Adipocyte (in vitro differentiated cells): ENCODE measurements around the gene PSTPIP2.
A peak's percentile ranks its signal among the peaks of the same experiment; 100 is the strongest.
"Not testable (repeated sequence)": the region's sequence is repeated elsewhere in the genome, so short reads cannot be mapped to it uniquely, and the experiment has no call there.

Experiments used
- DNase-seq: peaks from one replicate; pipeline ENCODE4 v3.0.0-alpha.2; 2015; ENCODE audit warnings: low read depth
- H3K27me3 ChIP-seq: replicated peaks from 2 replicates; pipeline ENCODE4 v1.7.0; 2013; ENCODE audit warnings: mild to moderate bottlenecking, low read length, moderate library complexity; ENCODE audit not compliant: control insufficient read depth, insufficient read depth
- H3K36me3 ChIP-seq: 2 replicates; pipeline ENCODE4 v1.7.0; 2013; ENCODE audit warnings: low read length, mild to moderate bottlenecking, moderate library complexity; ENCODE audit not compliant: control insufficient read depth, insufficient read depth, severe bottlenecking
- H3K4me1 ChIP-seq: 2 replicates; pipeline ENCODE4 v1.7.0; 2013; ENCODE audit warnings: mild to moderate bottlenecking, low read length, moderate library complexity; ENCODE audit not compliant: control insufficient read depth, insufficient read depth
- H3K4me3 ChIP-seq: 2 replicates; pipeline ENCODE4 v1.7.0; 2013; ENCODE audit warnings: mild to moderate bottlenecking, low read length, moderate library complexity
- H3K9ac ChIP-seq: 2 replicates; pipeline ENCODE4 v1.7.0; 2013; ENCODE audit warnings: mild to moderate bottlenecking, low read length, moderate library complexity
- H3K9me3 ChIP-seq: 2 replicates; pipeline ENCODE4 v1.7.0; 2013; ENCODE audit warnings: mild to moderate bottlenecking, low read length, moderate library complexity; ENCODE audit not compliant: control insufficient read depth

The PSTPIP2 gene

DNA sequence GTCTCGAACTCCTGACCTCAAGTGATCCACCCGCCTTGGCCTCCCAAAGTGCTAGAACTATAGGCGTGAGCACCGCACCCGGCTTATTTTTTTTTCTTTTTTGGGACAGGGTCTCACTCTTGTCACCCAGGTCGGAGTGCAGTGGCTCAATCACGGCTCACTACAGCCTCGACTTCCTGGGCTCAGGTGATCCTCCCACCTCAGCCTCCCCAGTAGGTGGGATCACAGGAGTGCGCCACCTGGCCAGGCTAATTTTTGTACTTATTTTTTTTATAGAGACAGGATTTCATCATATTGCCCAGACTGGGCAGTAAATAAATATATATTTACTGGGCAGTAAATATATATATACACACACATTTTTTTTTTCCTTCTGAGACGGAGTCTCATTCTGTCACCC, 23.5 kb upstream of the PSTPIP2 start:
- peaks cover 39% of the 10 kb centered on the region for H3K36me3 ChIP-seq

DNA sequence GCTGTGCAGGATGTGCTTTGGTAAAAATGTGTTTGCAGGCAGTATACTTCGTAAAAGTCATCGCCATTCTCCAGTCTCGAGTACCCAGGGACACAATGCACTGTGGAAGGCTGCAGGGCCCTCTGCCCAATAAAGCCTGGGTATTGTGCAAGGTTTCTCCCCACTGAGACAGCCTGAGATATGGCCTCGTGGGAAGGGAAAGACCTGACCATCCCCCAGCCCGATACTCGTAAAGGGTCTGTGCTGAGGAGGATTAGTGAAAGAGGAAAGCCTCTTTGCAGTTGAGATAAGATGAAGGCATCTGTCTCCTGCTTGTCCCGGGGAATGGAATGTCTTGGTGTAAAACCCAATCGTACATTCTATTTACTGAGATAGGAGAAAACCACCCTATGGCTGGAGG, 16.4 kb upstream of the PSTPIP2 start:
- peaks cover 99% of the 10 kb centered on the region for H3K36me3 ChIP-seq
- H3K27me3 ChIP-seq, H3K4me3 ChIP-seq, H3K9ac ChIP-seq, H3K9me3 ChIP-seq, H3K4me1 ChIP-seq, DNase-seq: not testable (repeated sequence)

More for the DNA sequence above, 23.5 kb upstream of the PSTPIP2 start:
- Histone ChIP-seq H3K9ac (no peak overlapping the region), H3K4me3 (no peak overlapping the region), H3K4me1 (peaks cover 23% of the 10 kb centered on the region), H3K27me3 (no peaks in the 10 kb centered on the region), H3K9me3 (no peaks in the 10 kb centered on the region)
- no peak for DNase-seq

DNA sequence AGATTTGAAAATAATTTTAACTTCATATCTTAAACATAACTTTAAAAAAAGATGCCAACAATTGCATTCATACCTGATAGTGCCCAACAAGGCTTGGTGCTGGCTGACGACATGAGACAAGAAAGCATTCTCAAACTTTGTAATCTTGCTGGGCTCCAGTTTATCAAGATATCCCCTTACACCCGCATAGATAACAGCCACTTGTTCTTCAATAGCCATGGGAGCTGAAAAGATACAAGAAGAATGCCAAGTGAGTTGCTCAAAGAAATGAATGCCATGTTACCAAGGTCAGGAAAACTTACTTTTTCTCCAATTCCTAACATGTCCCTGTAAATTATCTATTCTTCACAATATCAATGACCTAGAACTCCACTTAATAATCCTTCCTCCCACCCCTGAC, 12.4 kb upstream of the PSTPIP2 start:
- Histone ChIP-seq H3K4me1 (no peaks in the 10 kb centered on the region), H3K4me3 (no peak overlapping the region), H3K36me3 (peaks cover 96% of the 10 kb centered on the region), H3K27me3 (no peaks in the 10 kb centered on the region), H3K9ac (no peak overlapping the region), H3K9me3 (no peaks in the 10 kb centered on the region)
- no peak for DNase-seq

DNA sequence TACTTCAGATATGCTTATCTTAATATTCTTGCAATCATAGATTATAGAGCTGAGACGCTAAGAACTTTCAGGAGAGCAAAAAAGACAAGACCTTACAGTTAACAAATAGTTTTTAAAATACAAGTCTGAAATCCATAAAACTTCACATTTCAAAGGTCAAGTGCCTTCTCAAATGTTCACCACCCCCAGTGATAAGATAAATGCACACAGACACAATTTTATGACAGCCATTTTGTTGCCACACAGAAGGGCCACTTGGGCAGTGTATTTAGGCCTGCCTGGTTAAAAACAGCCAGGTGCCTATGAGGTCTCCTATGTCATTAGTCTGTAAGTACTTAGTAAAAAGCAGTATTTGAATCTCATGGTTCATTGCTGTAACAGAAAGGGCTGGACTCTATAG, 8.1 kb upstream of the PSTPIP2 start:
- Histone ChIP-seq H3K4me1 (no peaks in the 10 kb centered on the region), H3K27me3 (no peaks in the 10 kb centered on the region), H3K9ac (no peak overlapping the region), H3K9me3 (no peaks in the 10 kb centered on the region), H3K4me3 (no peak overlapping the region), H3K36me3 (peaks cover 72% of the 10 kb centered on the region)
- no peak for DNase-seq

DNA sequence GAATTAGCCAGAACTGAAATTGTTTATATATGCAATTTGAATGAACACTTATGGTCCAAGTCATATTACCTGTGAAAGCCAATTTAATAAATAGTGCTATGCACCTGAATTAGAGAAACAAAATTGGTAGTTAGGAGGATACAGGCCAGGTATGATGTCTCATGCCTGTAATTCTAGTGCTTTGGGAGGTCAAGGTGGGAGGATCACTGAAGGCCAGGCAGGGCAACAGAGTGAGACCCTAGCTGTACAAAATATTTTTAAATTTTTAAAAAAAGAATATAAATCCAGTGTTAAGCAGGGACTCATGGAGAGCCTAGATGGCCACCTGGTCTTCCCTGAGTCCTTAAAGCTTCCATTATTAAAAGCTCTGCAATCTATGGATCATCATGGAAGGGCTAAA, 7.3 kb upstream of the PSTPIP2 start:
- H3K36me3 ChIP-seq = peaks cover 64% of the 10 kb centered on the region
- H3K9ac ChIP-seq = no peak overlapping the region
- DNase-seq = no peak
- no peaks in the 10 kb centered on the region for H3K9me3 ChIP-seq
- H3K4me3 ChIP-seq = no peak overlapping the region
- H3K27me3 ChIP-seq = no peaks in the 10 kb centered on the region
- no peaks in the 10 kb centered on the region for H3K4me1 ChIP-seq

DNA sequence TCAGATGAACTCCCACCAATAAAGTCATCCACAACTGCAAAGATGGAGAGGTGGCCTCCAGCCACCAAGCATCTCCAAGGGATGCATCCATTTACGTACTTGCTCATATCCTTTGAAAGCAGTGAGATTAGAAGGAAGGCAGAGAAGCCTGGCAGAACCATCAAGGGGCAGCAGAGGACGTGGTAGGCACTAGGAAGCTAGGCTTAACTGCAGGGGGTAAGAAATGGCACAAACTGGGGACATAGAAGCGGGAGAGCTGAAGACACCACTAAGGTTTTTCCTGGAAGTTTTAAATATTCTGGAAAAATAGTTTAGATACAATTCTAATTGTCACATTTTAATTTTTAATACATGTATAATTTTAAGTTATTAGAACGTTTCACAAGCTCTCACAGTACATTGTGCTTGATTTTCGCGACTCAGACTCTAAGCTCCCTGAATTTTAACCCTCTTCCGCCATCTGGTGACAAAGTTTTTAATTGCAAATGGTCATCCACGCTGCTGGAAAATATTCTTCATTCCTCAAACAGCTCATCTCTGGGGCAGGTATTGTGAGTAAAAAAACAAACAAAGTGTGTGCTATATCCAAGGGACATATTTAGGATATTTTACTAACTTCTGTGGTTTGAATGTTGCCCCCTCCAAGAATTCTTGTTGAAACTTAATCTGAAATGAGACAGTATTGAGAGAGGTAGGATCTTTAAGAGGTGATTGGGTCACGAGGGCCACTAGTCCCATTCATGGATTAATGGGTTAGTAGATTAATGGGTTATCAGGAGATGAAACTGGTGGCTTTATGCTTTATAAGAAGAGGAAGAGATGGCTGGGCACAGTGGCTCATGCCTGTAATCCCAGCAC, 1.6 kb upstream of the PSTPIP2 start:
- no peak overlapping the region for H3K9ac ChIP-seq
- no peaks in the 10 kb centered on the region for H3K27me3 ChIP-seq
- peaks cover 12% of the 10 kb centered on the region for H3K36me3 ChIP-seq
- DNase-seq = peak; percentile 88
- no peaks in the 10 kb centered on the region for H3K9me3 ChIP-seq
- H3K4me1 ChIP-seq = peaks cover 16% of the 10 kb centered on the region
- H3K4me3 ChIP-seq = no peak overlapping the region

DNA sequence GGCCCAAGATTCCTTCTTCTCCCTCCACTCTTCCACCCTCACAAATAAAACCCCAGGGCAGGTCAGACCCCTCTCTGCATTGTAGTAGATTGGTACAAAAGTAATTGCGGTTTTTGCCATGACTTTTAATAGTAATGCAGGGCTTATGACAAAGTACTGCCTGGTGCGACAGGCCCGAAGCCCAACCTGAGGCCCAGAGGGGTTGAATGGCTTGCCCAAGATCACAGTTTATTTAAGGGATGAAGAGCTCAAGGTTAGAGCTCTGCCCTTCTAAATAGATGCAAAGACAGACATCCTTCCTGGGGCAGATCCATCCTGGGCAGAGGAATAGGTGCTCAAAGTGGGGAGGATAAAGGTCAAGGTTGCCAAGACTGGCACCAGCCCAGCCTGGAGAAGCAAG, 899 bp upstream of the PSTPIP2 start:
- Histone ChIP-seq H3K4me3 (no peak overlapping the region), H3K4me1 (peaks cover 19% of the 10 kb centered on the region), H3K27me3 (no peaks in the 10 kb centered on the region), H3K9me3 (no peaks in the 10 kb centered on the region), H3K9ac (no peak overlapping the region), H3K36me3 (peaks cover 5% of the 10 kb centered on the region)
- no peak for DNase-seq

DNA sequence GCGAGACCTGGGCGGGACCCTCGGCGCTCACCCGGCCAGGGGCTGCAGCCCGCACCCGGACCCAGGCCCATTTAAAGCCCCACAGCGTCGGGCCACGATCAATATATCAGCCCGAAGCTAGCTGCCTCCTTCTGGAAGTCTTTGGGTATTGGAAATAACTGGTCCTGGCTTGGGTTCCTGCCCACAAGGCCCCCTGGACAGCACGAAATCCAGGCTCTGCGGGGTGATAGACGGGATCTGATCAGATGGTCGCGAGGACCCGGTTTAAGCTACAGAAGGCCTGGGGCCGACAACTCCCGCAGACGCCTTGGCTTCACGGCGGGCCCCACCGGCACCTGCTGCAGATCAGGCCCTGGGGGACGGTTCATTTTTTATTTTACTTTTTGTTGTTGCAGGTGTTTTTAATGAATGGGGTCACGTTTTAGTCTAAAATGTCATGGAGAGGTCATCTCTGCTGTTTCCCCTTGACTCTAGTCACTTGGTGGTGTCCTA, 362 bp upstream of the PSTPIP2 start:
- Histone ChIP-seq H3K4me1 (peaks cover 19% of the 10 kb centered on the region), H3K27me3 (no peaks in the 10 kb centered on the region), H3K4me3 (peak overlapping the region; percentile 91), H3K36me3 (peaks cover under 1% of the 10 kb centered on the region), H3K9me3 (no peaks in the 10 kb centered on the region), H3K9ac (peak overlapping the region; percentile 90)
- DNase-seq = no peak

DNA sequence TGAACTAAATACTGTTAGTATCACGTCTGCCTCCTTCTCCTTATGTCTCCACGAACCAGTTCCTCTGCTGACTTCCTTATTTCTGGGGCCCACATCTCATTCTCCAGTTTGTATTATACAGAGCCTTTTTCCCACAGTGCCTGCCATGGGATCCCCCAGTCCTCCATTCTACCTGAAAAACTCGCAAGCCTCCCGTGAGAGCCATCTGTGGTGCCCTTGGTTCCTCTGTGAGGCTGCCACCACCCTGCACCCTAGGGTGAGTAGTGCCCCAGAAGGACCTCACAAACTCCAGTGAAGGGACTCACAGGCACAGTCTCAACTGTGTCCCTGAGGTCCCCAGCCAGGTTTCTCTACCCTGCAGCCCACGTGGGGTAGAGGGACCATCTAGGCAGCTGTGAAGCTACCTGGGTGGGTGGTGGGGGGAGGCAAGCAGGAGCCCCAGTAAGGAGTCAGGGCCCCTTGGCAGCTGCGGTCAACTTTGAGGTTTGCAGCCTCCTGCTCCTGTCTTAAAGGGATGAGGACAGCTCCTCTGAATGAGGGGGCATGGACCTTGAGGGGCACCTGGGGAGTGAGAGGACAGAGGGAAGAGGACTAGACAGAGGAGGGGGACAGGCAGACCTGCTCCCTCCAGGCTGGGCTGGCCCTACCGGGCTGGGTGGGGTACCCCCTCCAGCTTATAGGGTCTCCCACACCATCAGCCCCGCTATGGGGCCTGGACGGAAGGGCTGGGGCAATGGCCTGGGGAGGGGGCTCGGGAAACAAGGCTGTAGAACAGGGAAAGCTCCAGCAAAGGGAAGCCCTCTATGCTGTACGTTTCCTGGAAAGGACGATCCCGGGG, 1.0 kb downstream of the PSTPIP2 start:
- Histone ChIP-seq H3K4me1 (peaks cover 19% of the 10 kb centered on the region), H3K4me3 (peak overlapping the region; percentile 91), H3K9me3 (no peaks in the 10 kb centered on the region), H3K36me3 (no peaks in the 10 kb centered on the region), H3K27me3 (no peaks in the 10 kb centered on the region), H3K9ac (peak overlapping the region; percentile 90)
- no peak for DNase-seq

DNA sequence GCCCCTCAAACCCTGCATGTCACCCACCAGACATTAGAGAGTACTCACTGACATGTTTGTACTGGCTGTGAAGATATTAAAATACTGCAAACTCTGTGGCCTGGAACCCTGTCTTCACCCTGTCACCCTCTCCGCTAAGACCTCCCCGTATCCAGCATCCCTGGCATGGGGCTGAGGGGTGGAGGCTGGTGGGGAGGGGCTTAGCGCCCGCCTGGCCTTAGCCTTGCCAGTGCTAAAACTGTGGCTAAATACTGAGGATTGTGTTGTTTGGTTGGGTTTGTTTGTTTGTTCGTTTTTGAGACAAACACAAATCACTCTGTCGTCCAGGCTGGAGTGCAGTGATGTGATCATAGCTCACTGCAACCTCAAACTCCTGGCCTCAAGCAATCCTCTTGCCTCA, 1.8 kb downstream of the PSTPIP2 start:
- H3K4me3 ChIP-seq = no peak overlapping the region
- H3K36me3 ChIP-seq = no peaks in the 10 kb centered on the region
- no peak for DNase-seq
- H3K4me1 ChIP-seq = peaks cover 19% of the 10 kb centered on the region
- H3K9ac ChIP-seq = no peak overlapping the region
- H3K9me3 ChIP-seq = no peaks in the 10 kb centered on the region
- H3K27me3 ChIP-seq = no peaks in the 10 kb centered on the region

DNA sequence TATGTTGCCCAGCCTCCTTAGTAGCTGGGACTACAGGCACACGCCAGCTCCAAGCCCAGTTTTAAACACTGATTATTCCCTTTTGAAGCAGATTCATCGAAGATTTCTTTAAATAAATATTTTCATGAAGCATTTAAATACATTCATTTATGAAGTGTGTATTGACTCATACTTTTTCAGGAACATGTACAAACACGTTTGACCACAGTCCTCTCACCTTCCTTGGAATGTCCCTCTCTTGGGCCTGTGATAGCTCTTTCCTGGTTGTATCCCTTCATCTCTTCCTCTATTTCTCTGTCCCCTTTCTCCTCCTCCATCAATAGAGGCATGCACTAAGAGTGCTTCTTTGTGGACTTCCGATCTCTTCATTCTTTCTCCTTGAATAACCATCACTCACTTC, 2.5 kb downstream of the PSTPIP2 start:
- Histone ChIP-seq H3K9ac (no peak overlapping the region), H3K9me3 (no peaks in the 10 kb centered on the region), H3K27me3 (no peaks in the 10 kb centered on the region), H3K4me1 (peaks cover 19% of the 10 kb centered on the region), H3K4me3 (no peak overlapping the region), H3K36me3 (no peaks in the 10 kb centered on the region)
- no peak for DNase-seq
